ENCODE measurements around the gene IGFALS.

The IGFALS gene

GRCh38 chr16:1763521-1764511 is 29.7 kb downstream of the IGFALS start:
- no peak for DNase-seq

- DNase-seq = no peak
Observed at GRCh38 chr16:1762879-1763520, 30.5 kb downstream of the IGFALS start.

GRCh38 chr16:1762196-1762878 is 31.2 kb downstream of the IGFALS start:
- DNase-seq = no peak

GRCh38 chr16:1761751-1762150 is 31.8 kb downstream of the IGFALS start:
- DNase-seq = no peak

- no peak for DNase-seq
Observed at GRCh38 chr16:1760911-1761310, 32.6 kb downstream of the IGFALS start.

GRCh38 chr16:1759511-1759910 is 34.0 kb downstream of the IGFALS start:
- DNase-seq = no peak

DNA sequence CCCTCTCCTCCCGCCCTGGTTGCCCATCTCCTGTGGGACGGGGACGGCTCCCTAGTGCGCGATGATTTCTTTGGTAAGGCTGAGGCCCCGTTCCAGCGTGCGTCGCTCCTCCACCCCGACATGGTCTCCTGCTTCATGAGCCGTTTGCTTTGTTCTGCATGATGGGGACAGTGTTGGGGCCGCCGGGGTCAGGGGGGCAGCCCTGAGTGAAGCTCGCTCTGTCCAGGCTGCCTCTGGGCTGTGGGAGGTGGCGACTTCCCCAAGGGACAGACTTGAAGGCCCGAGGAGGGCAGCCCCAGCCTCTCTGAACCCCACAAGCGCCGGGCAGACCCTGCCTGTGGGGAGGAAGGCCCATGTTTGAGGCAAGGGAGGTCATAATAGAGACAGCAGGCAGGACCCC is 34.6 kb downstream of the IGFALS start:
- DNase-seq = no peak

- no peak for DNase-seq
Observed at GRCh38 chr16:1757714-1758461, 35.6 kb downstream of the IGFALS start.

DNA sequence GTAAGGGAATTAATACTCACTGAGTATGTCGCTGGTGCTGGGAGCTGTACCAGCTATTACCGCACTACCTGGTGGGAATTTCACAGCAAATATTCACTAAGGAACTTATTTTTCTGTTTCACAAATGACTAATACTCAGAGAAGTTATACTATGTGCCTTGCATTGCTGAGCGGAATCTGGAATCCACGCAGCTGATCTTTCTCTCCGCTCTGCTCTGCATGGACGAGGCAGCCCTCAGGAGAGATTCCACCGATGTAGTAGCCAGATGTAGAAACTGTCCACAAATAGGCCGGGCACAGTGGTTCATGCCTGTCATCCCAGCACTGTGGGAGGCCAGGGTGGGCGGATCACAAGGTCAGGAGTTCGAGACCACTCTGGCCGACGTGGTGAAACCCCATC is 39.3 kb downstream of the IGFALS start:
- DNase-seq = no peak

DNA sequence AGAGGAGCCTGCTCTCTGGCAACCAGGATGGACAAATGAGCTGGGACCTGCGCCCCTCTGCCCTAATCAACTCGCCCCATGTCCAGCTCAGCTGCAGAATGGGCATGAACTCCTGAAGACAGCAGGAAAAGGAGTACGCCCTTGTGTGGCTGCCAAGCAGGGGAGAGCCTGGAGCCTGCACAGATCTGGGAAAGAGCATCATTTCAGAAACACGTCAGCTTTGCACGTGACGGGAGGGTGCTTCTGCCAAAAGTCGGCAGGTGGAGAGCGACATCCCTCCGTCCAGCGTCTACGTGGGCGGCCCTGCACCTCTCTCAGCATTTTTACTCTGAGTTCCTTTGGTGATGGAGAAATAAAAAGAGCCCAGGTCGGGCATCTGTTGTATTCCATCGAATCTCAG is 40.7 kb downstream of the IGFALS start:
- no peak for DNase-seq

DNA sequence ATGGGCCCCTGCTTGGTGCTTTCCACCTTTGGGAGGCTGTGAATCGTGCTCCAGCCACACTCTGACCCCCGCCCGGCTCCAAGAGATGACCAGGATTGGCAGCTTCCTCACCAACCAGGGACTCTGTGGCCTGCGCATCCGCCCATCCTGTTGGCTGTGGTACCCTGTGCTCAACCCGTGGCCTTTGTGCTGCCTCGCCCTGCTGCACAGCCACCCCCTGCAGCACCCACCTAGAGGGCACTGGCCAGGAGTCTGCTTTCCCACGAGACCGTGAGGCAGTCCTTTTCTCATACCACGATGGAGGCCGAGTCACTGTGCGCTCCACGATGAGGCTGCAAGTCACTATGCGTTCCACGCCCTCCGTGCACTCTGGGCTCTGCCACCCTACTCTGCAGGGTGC is 41.6 kb downstream of the IGFALS start:
- no peak for DNase-seq

DNA sequence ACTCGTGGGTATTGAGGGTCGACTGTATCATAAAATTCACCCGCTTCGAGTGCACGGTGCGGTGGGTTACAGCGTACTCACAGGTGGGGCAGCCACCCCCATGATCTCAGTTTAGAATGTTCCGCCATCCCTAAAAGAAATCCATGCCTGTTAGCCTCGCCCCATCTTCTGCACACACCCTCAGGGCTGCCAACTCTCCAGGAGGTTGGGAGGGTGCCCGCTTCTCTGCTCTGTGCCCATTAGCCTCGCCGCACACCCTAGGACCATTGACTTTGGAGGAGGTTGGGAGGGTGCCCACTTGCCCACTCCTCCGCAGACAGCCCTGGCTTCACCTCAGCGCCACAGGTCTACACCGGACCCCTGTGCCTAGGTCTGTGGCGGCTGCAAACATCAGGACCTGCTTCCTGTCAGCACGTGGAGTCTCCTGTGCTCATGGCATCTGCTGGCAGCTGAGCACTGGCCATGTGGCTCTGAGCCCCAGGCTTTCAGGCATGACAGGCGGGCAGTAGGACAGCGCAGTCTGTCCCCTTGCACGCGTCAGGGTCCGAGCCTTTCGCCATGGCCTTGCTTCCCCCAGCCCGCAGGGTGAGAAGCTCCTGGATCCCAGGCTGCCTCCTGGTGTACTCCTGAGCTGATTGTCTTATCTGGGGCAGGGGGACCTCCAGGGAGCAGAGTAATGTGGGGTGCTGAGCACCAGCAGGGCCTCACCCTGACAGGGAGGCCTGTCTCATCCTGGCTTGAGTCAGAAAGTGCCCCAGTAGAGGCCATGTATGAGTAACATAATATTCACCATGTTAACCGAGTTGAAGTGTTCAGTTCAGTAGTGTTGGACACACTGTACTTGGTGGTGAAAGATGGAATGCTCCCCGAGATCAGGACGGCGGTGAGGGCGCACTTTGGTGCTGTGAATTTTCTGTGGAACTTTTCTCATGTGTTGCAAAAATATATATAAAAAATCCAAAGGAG is 44.1 kb downstream of the IGFALS start:
- DNase-seq = no peak

DNA sequence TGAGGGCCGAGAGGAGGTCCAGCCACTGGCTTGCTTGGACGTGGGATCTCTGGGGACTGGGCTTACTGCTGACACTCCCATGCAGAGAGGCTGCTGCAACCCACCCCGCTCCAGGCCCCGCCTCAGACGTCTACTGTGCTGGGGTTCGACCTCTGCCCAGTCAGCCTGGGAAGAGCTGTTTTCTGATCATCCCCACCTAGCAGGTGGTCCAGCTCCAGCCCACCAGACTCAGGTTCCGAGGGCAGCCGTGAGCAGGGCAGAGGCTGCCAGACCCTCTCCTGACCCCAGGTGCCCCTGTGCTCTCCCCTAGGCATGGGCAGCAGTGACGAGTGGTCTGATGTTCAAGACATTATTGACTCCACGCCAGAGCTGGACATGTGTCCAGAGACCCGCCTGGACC is 45.6 kb downstream of the IGFALS start:
- DNase-seq = no peak

DNA sequence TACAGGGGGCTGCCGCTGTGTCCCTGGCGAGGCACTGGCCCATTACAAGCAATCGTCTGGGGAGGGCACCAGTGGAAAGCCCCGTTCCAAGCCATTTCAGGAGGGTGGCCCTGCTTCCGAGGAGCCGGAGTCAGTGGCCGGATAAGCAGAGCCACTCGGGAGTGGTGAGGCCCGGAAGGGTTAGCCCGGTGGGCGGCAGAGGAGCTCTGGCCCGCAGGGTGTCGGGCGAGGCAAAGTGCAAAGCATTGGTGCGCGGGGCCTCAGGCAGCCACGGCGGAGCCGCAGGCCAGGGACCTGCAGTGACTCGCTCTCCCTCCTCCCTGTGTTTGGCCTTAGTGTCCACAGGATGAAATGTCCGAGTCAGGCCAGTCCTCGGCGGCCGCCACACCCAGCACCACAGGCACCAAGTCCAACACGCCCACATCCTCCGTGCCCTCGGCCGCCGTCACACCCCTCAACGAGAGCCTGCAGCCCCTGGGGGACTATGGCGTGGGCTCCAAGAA is 46.8 kb downstream of the IGFALS start:
- no peak for DNase-seq

DNA sequence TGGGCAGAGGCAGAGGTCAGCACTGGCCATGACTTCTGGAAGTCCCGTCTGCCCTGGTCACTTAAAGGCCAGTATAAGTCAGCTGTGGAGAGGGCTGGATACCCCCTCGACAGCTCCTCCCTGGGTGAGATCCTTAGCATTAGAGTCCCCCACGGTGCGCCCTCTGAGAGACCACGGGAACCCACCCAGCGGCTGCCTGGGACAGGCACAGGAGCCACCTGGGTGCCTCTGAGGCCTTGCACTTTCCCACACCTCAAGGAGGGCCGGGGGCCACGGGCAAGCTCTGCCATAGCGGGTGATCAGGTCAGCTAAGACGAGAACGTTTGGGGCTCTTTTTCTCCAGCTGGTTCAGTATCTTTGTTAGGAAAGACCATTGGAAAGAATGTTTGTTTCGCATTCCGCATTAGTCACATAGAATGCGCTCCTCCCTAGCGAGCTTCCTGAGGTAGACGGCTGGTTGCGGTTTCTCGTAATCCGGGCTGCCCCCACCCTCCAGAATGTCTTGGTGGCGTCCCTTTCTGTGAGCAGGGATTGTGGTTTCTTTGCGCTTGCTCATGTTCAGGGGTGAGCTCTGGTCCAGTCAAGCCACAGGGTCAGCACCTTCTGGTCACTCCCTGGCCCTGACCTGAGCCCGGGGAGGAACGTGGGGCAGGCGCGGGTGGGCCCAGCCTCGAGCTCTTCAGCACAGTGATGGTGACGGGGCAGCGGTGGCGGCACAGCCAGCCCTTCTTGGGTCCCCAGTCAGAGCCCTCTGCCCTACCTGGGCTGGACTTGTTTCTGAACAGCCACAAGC is 47.4 kb downstream of the IGFALS start:
- peak; percentile 25 for DNase-seq

DNA sequence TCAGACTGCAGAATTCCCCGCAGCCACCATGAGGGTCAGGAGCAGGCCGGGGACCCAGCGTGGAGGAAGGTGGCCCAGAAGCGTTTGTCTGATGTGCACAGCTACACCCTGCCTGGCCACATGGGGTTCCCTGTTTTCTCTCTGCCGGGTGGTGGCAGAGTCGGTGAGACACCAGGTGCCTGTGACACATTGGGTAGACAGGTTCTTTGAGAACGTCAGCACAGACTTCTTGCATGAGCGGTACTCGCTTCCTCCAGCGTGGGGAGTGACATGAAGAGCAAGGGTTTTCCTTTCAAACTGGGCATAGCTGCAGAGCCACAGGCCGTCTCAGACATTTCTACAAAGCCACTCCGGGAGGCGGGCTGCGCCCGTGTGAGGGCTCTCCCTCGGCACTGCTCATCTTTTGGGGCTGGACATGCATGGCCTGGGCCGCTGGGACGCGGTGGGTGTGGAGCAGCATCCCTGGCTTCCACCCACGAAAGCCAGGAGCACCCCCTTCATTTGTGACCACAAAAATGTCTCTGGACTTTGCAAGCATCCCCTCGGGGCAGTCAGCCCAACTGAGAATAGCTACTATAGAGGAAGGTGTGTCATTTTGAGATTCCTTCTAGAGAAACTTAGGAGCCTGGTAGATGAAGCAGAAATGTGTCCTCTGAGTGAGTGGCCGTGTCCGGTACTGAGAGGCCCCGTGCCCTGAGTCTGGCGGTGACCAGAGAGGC is 48.2 kb downstream of the IGFALS start:
- peak; percentile 49 for DNase-seq

DNA sequence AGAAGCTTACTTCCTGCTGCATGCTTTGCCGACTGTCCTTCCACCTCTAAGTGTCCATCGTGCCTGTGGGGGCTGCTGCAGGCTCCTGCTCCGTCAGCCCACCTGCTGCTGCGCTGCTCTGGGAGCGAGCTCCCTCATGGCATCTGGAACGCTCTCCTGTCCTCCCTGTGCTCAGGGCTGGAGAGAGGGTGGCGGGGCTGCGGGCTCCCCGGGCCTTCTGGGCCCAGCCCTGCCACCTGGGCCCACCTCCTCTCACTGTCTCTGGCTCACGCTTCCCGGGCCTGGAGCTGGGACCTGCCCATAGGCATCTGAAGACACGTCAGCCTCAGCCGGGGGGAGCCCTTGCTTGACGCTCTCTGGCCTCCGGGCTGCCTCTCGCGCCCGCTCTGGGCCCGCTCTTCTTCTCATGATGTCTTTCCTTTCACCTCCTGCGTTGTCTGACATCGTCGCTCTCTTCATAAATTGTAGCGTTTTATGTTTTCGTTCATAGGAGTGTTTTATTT is 49.1 kb downstream of the IGFALS start:
- no peak for DNase-seq

- no peak for DNase-seq
Observed at GRCh38 chr16:1743376-1744337, 49.8 kb downstream of the IGFALS start.
